GM12891 (cell line): ENCODE measurements around the gene SLC30A3.

ENCODE experiments used
- PAX5 ChIP-seq: IDR thresholded peaks from 2 replicates; pipeline ENCODE4 v1.6.1; 2011; ENCODE audit warnings: low read length, moderate library complexity, mild to moderate bottlenecking; ENCODE audit not compliant: insufficient read depth, severe bottlenecking
- POLR2A ChIP-seq: IDR thresholded peaks from 2 replicates; pipeline ENCODE4 v1.6.1; 2011; ENCODE audit warnings: low read depth, low read length, control low read depth
- POLR2AphosphoS5 ChIP-seq: IDR thresholded peaks from 2 replicates; pipeline ENCODE4 v1.6.1; 2011; ENCODE audit warnings: low read depth, low read length, control low read depth
- POU2F2 ChIP-seq: IDR thresholded peaks from 2 replicates; pipeline ENCODE4 v1.6.1; 2011; ENCODE audit warnings: low read depth, mild to moderate bottlenecking, control low read depth, low read length, moderate library complexity
- SPI1 ChIP-seq: IDR thresholded peaks from 2 replicates; pipeline ENCODE4 v1.6.1; 2011; ENCODE audit warnings: low read depth, low read length, control low read depth
- TAF1 ChIP-seq: IDR thresholded peaks from 2 replicates; pipeline ENCODE4 v1.6.1; 2011; ENCODE audit warnings: low read depth, low read length, control low read depth

DNA sequence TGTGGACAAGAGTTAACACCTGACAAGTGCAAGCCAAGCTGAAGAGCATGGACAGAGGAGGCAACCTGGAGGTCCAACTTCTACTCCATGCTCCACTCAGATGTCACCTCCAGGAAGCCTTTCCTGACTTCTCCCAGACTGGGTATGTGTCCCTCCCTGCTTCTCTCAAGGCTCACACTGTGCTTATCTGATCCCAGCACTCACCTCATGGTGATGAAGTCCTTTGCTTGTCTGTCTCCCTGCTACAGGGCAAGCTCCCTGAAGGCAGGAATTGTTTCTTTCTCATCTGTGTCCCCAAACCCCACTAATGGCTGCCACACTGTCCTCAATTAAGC lies 2.7 kb upstream of the SLC30A3 start:
- TF ChIP-seq POLR2AphosphoS5 (no peak), POLR2A (no peak), TAF1 (no peak), SPI1 (no peak), PAX5 (no peak), POU2F2 (no peak)
